Tibial nerve (tissue), 4 donors: ENCODE measurements around the gene SLC16A8. TPM values are rescaled to one million over a fixed set of nuclear protein-coding genes. Genes with fewer than 3 reads are reported as not detected.

Source experiments
- DNase-seq, 2 donors: peaks; one replicate each; pipeline ENCODE4 v3.0.0-alpha.2; 2019; ENCODE audit warnings: low spot score in 2 of 2
- H3K27ac ChIP-seq, 4 donors: fragments of 200-600 bp; sonication (generic) in 3 of 4; one replicate each; pipeline ENCODE4 v1.5.1; 2017 to 2019; ENCODE audit warnings: mild to moderate bottlenecking in 1 of 4
- H3K27me3 ChIP-seq, 2 donors: fragments of 200-600 bp; sonication (generic) in 1 of 2; one replicate each; pipeline versions ENCODE4 v1.5.1 to v1.6.0; 2017 to 2019
- H3K36me3 ChIP-seq, 3 donors: fragments of 200-600 bp; sonication (generic); one replicate each; pipeline ENCODE4 v1.5.1; 2018 to 2019
- H3K4me1 ChIP-seq, 4 donors: fragments of 200-600 bp; sonication (generic) in 3 of 4; one replicate each; pipeline ENCODE4 v1.5.1; 2017 to 2019
- H3K4me3 ChIP-seq, 4 donors: fragments of 200-600 bp; sonication (generic) in 3 of 4; one replicate each; pipeline ENCODE4 v1.5.1; 2017 to 2019; ENCODE audit warnings: mild to moderate bottlenecking in 1 of 4, moderate library complexity in 1 of 4
- H3K9me3 ChIP-seq, 4 donors: fragments of 200-600 bp; sonication (generic) in 3 of 4; one replicate each; pipeline ENCODE4 v1.5.1; 2017 to 2019
- CTCF ChIP-seq, 5 experiments: fragments of 200-600 bp in 3 of 5; fragments of 450-650 bp in 2 of 5; sonication (generic) in 3 of 5; IDR thresholded peaks; one replicate each; pipeline ENCODE4 v1.5.1; 2016 to 2019; ENCODE audit warnings: antibody characterized with exemption in 5 of 5, mild to moderate bottlenecking in 3 of 5, moderate library complexity in 2 of 5
- EP300 ChIP-seq, 2 donors: sonication (generic); formaldehyde crosslinking; IDR thresholded peaks; one replicate each; pipeline ENCODE4 v1.6.1; 2017; ENCODE audit warnings: antibody characterized with exemption in 2 of 2, mild to moderate bottlenecking in 1 of 2
- POLR2A ChIP-seq, 2 donors: fragments of 450-650 bp; IDR thresholded peaks; one replicate each; pipeline ENCODE4 v1.6.1; 2017; ENCODE audit warnings: antibody characterized with exemption in 2 of 2, mild to moderate bottlenecking in 2 of 2, moderate library complexity in 2 of 2
- WGBS, 2 donors: methylation state at CpG; one replicate each; pipeline ENCODE4 v1.1.5; 2018; 5-methylcytosine and 5-hydroxymethylcytosine counted together
- total RNA-seq, 4 donors: library from RNA; depleted of rRNA; stranded (reverse); fragments of >200 nt; gene quantifications; one replicate each; pipeline ENCODE4 v1.1.0, GENCODE V29; 2016

The SLC16A8 gene
- total RNA-seq, 4 donors from 2014 or later: 0.98 to 1.8 (median 1.4) TPM

- 25 to 43% methylated on average over 2 of the region's 2 CpGs for WGBS, 2 donors
- no peak for DNase-seq
- Histone ChIP-seq H3K27me3 (no peaks in the 10 kb centered on the region), H3K4me1 (peaks cover 0 to 13% (median 4%) of the 10 kb centered on the region in 4 donors), H3K36me3 (peaks cover 0 to 83% (median 0%) of the 10 kb centered on the region in 3 donors), H3K4me3 (no peak overlapping the region), H3K27ac (peak overlapping the region in 2 of 4 donors; percentile 22 to 67), H3K9me3 (no peaks in the 10 kb centered on the region)
- no peak for TF ChIP-seq POLR2A (IDR thresholded peaks at IDR 0.05)
- no peak for TF ChIP-seq CTCF (IDR thresholded peaks at IDR 0.05)
- peak in 1 of 2 donors; percentile 8 for TF ChIP-seq EP300 (IDR thresholded peaks at IDR 0.05)
These were observed 47.4 kb upstream of the SLC16A8 start for GRCh38 chr22:38131399-38131798.

- H3K36me3 ChIP-seq: peaks cover 0 to 83% (median 0%) of the 10 kb centered on the region in 3 donors
- no peak overlapping the region for H3K4me3 ChIP-seq
- no peaks in the 10 kb centered on the region for H3K9me3 ChIP-seq
- 81 to 87% methylated on average over 9 of the region's 9 CpGs for WGBS, 2 donors
- DNase-seq: no peak
- H3K4me1 ChIP-seq: peaks cover 0 to 13% (median 4%) of the 10 kb centered on the region in 4 donors
- no peak for TF ChIP-seq POLR2A (IDR thresholded peaks at IDR 0.05)
- TF ChIP-seq CTCF (IDR thresholded peaks at IDR 0.05): no peak
- no peak for TF ChIP-seq EP300 (IDR thresholded peaks at IDR 0.05)
- no peaks in the 10 kb centered on the region for H3K27me3 ChIP-seq
- H3K27ac ChIP-seq: no peak overlapping the region
These were observed 45.9 kb upstream of the SLC16A8 start for GRCh38 chr22:38129856-38130255.

- no peaks in the 10 kb centered on the region for H3K9me3 ChIP-seq
- no peak overlapping the region for H3K27ac ChIP-seq
- TF ChIP-seq CTCF (IDR thresholded peaks at IDR 0.05): no peak
- no peak for TF ChIP-seq POLR2A (IDR thresholded peaks at IDR 0.05)
- no peak for DNase-seq
- H3K27me3 ChIP-seq: no peaks in the 10 kb centered on the region
- WGBS, 2 donors: 78 to 89% methylated on average over 1 to 4 of the region's 10 CpGs
- H3K4me1 ChIP-seq: peaks cover 0 to 13% (median 4%) of the 10 kb centered on the region in 4 donors
- no peak overlapping the region for H3K4me3 ChIP-seq
- H3K36me3 ChIP-seq: peaks cover 0 to 81% (median 0%) of the 10 kb centered on the region in 3 donors
These were observed 45.0 kb upstream of the SLC16A8 start for GRCh38 chr22:38129021-38129420.

- no peak overlapping the region for H3K4me3 ChIP-seq
- H3K36me3 ChIP-seq: peaks cover 0 to 70% (median 0%) of the 10 kb centered on the region in 3 donors
- no peak overlapping the region for H3K27ac ChIP-seq
- no peaks in the 10 kb centered on the region for H3K9me3 ChIP-seq
- DNase-seq: no peak
- WGBS, 2 donors: 92 to 94% methylated on average over 6 to 7 of the region's 9 CpGs
- TF ChIP-seq EP300 (IDR thresholded peaks at IDR 0.05): no peak
- no peak for TF ChIP-seq CTCF (IDR thresholded peaks at IDR 0.05)
- no peak for TF ChIP-seq POLR2A (IDR thresholded peaks at IDR 0.05)
- peaks cover 0 to 13% (median 4%) of the 10 kb centered on the region in 4 donors for H3K4me1 ChIP-seq
- H3K27me3 ChIP-seq: no peaks in the 10 kb centered on the region
These were observed 43.9 kb upstream of the SLC16A8 start for GRCh38 chr22:38127869-38128268.

DNA sequence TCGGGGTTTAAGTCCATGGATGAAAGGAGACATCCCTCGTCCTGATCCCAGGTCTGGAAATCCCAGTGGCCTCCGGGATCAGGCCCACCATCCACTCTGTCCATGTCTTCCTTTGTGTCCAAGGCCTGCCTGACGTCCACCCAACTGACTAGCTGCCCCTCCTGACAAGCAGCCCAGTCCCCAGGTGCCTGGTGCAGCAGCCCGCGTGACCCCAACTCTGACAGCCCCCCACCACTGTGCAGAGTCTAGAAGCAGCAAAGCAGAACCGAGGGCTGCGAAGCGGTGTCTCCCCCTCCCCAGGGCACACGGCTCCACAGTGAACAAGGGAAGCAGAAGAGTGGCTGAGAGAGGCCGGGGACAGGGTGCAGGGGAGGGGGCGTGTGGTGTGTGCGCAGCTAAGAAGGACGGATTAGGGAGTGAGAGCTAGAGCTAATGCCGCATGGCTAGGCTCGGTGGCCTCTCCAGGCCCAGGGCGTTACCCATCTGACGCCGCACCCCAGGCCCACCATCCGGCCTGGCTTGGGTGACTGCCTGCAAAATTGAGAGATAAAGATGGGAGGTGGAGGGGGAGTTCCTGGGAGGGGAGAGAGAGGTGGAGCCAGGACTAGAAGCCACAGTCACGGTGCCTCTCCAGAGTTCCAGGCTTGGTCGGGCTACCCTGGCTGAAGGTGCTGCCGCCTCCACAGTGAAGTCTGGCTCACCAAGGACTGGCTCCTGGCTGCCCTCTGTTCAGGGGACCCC is 43.1 kb upstream of the SLC16A8 start:
- Histone ChIP-seq H3K4me1 (peaks cover 0 to 13% (median 4%) of the 10 kb centered on the region in 4 donors), H3K36me3 (peaks cover 0 to 62% (median 0%) of the 10 kb centered on the region in 3 donors), H3K27ac (no peak overlapping the region), H3K4me3 (no peak overlapping the region), H3K27me3 (no peaks in the 10 kb centered on the region), H3K9me3 (no peaks in the 10 kb centered on the region)
- TF ChIP-seq EP300 (IDR thresholded peaks at IDR 0.05): no peak
- TF ChIP-seq CTCF (IDR thresholded peaks at IDR 0.05): no peak
- TF ChIP-seq POLR2A (IDR thresholded peaks at IDR 0.05): no peak
- 86% methylated on average over 23 of the region's 23 CpGs for WGBS, 2 donors
- DNase-seq: no peak
